Panc1 (cell line): ENCODE results near the gene CYP2S1.

Source experiments
- CTCF ChIP-seq: fragments of 450-650 bp; IDR thresholded peaks from 2 replicates; pipeline ENCODE4 v1.5.1; 2017; ENCODE audit warnings: mild to moderate bottlenecking
- POLR2AphosphoS5 ChIP-seq: IDR thresholded peaks from 2 replicates; pipeline ENCODE4 v1.6.1; 2012; ENCODE audit warnings: mild to moderate bottlenecking, low read depth, low read length, moderate library complexity
- REST ChIP-seq, 2 experiments: IDR thresholded peaks; 2 replicates each; pipeline ENCODE4 v1.6.1; 2011 to 2012; ENCODE audit warnings: low read depth in 2 of 2, control low read depth in 1 of 2, low read length in 1 of 2, mild to moderate bottlenecking in 1 of 2, moderate library complexity in 1 of 2; ENCODE audit not compliant: insufficient read depth in 1 of 2

- TF ChIP-seq CTCF (no peak), POLR2AphosphoS5 (no peak), REST (IDR thresholded peaks at IDR 0.05; ENCODE audit: insufficient read depth in 1 of 2, low read depth in 2 of 2, low read length in 1 of 2) (no peak)
Measured at GRCh38 chr19:41193430-41194156, 574 bp downstream of the CYP2S1 start.
